Hematopoietic multipotent progenitor cell treated with erythropoietin and hydrocortisone succinate and interleukin-3 and kit ligand, for 17 days (in vitro differentiated cells): ENCODE measurements around the gene NCOA3.

Experiments used
- DNase-seq: peaks from one replicate; pipeline ENCODE4 v3.0.0-alpha.2; 2015; ENCODE audit warnings: low spot score

The NCOA3 gene

GRCh38 chr20:47629907-47630306 is 128.2 kb downstream of the NCOA3 start:
- DNase-seq, result no peak

GRCh38 chr20:47631078-47631477 is 129.4 kb downstream of the NCOA3 start:
- no peak for DNase-seq

- DNase-seq, result no peak
Measured at GRCh38 chr20:47635256-47635655, 133.6 kb downstream of the NCOA3 start.

GRCh38 chr20:47638851-47639250 is 137.2 kb downstream of the NCOA3 start:
- DNase-seq, result no peak

GRCh38 chr20:47642118-47642517 is 140.4 kb downstream of the NCOA3 start:
- DNase-seq, result no peak

GRCh38 chr20:47642624-47643023 is 140.9 kb downstream of the NCOA3 start:
- DNase-seq, result no peak

GRCh38 chr20:47645632-47646031 is 143.9 kb downstream of the NCOA3 start:
- no peak for DNase-seq

- no peak for DNase-seq
Measured at GRCh38 chr20:47647994-47648393, 146.3 kb downstream of the NCOA3 start.

- DNase-seq, result no peak
Measured at GRCh38 chr20:47648943-47649342, 147.3 kb downstream of the NCOA3 start.

GRCh38 chr20:47652301-47652700 is 150.6 kb downstream of the NCOA3 start:
- no peak for DNase-seq

- DNase-seq, result no peak
Measured at GRCh38 chr20:47652794-47653193, 151.1 kb downstream of the NCOA3 start.

GRCh38 chr20:47653869-47654268 is 152.2 kb downstream of the NCOA3 start:
- no peak for DNase-seq

GRCh38 chr20:47654370-47654769 is 152.7 kb downstream of the NCOA3 start:
- no peak for DNase-seq

- no peak for DNase-seq
Measured at GRCh38 chr20:47655635-47656034, 153.9 kb downstream of the NCOA3 start.

- DNase-seq, result no peak
Measured at GRCh38 chr20:47656318-47656717, 154.6 kb downstream of the NCOA3 start.

GRCh38 chr20:47659904-47660601 is 158.4 kb downstream of the NCOA3 start:
- no peak for DNase-seq

- DNase-seq, result no peak
Measured at GRCh38 chr20:47660602-47660905, 158.9 kb downstream of the NCOA3 start.

- no peak for DNase-seq
Measured at GRCh38 chr20:47660983-47661700, 159.5 kb downstream of the NCOA3 start.

GRCh38 chr20:47661714-47662113 is 160.0 kb downstream of the NCOA3 start:
- DNase-seq, result no peak

- DNase-seq, result no peak
Measured at GRCh38 chr20:47662483-47663353, 161.0 kb downstream of the NCOA3 start.

GRCh38 chr20:47663354-47664067 is 161.8 kb downstream of the NCOA3 start:
- DNase-seq, result peak; percentile 66

- no peak for DNase-seq
Measured at GRCh38 chr20:47664068-47664437, 162.4 kb downstream of the NCOA3 start.
